H9 (cell line): ENCODE data around the gene JADE2. TPM values are rescaled to one million over a fixed set of nuclear protein-coding genes. Genes with fewer than 3 reads are reported as not detected.
A peak's percentile ranks its signal among the peaks of the same experiment; 100 is the strongest.

Experiments
- DNase-seq: peaks from one replicate; pipeline ENCODE4 v3.0.0-alpha.2; 2017
- H2AFZ ChIP-seq: one replicate; pipeline ENCODE4 v1.6.1; 2013; ENCODE audit warnings: mild to moderate bottlenecking, low read length, control low read depth, moderate library complexity
- H2AK5ac ChIP-seq: 2 replicates; pipeline ENCODE4 v1.6.1; 2013; ENCODE audit warnings: low read length, control low read depth, mixed read lengths; ENCODE audit not compliant: insufficient read length
- H2BK120ac ChIP-seq: one replicate; pipeline ENCODE4 v1.6.1; 2013; ENCODE audit warnings: low read depth, mild to moderate bottlenecking, low read length, control low read depth, inconsistent platforms; ENCODE audit not compliant: poor library complexity, severe bottlenecking
- H2BK12ac ChIP-seq: 2 replicates; pipeline ENCODE4 v1.6.1; 2013; ENCODE audit warnings: low read length, control low read depth, mixed read lengths, low read depth; ENCODE audit not compliant: insufficient read length
- H2BK15ac ChIP-seq: 2 replicates; pipeline ENCODE4 v1.6.1; 2013; ENCODE audit warnings: low read depth, low read length, control low read depth
- H2BK20ac ChIP-seq: one replicate; pipeline ENCODE4 v1.6.1; 2013; ENCODE audit warnings: low read depth, mild to moderate bottlenecking, low read length, control low read depth, inconsistent platforms; ENCODE audit not compliant: poor library complexity, severe bottlenecking
- H2BK5ac ChIP-seq: 2 replicates; pipeline ENCODE4 v1.6.1; 2013; ENCODE audit warnings: low read length, control low read depth, mixed read lengths; ENCODE audit not compliant: insufficient read length
- H3K14ac ChIP-seq: 2 replicates; pipeline ENCODE4 v1.6.1; 2013; ENCODE audit warnings: low read length, control low read depth; ENCODE audit not compliant: insufficient read depth
- H3K18ac ChIP-seq: 2 replicates; pipeline ENCODE4 v1.6.1; 2013; ENCODE audit warnings: low read depth, mild to moderate bottlenecking, mixed read lengths, low read length, control low read depth; ENCODE audit not compliant: insufficient read length
- H3K23ac ChIP-seq: 2 replicates; pipeline ENCODE4 v1.6.1; 2013; ENCODE audit warnings: low read length, control low read depth, mixed read lengths, low read depth; ENCODE audit not compliant: insufficient read length
- H3K23me2 ChIP-seq: 2 replicates; pipeline ENCODE4 v1.6.1; 2013; ENCODE audit warnings: low read depth, mild to moderate bottlenecking, mixed read lengths, low read length, control low read depth; ENCODE audit not compliant: insufficient read length, poor library complexity, severe bottlenecking
- H3K27ac ChIP-seq: 2 replicates; pipeline ENCODE4 v1.5.1; 2013; ENCODE audit warnings: low read length, control low read depth, mixed read lengths, low read depth; ENCODE audit not compliant: insufficient read length
- H3K27me3 ChIP-seq: 2 replicates; pipeline ENCODE4 v1.6.1; 2013; ENCODE audit warnings: low read length, control low read depth, inconsistent platforms; ENCODE audit not compliant: insufficient read depth
- H3K4ac ChIP-seq: 2 replicates; pipeline ENCODE4 v1.6.1; 2013; ENCODE audit warnings: low read depth, mild to moderate bottlenecking, control low read depth, inconsistent platforms, low read length, moderate library complexity
- H3K4me1 ChIP-seq: 2 replicates; pipeline ENCODE4 v1.6.1; 2013; ENCODE audit warnings: low read length, control low read depth, inconsistent platforms; ENCODE audit not compliant: insufficient read depth
- H3K4me2 ChIP-seq: 2 replicates; pipeline ENCODE4 v1.6.1; 2013; ENCODE audit warnings: low read length, control low read depth, mixed read lengths; ENCODE audit not compliant: insufficient read length, insufficient read depth
- H3K56ac ChIP-seq: 2 replicates; pipeline ENCODE4 v1.6.1; 2013; ENCODE audit warnings: low read depth, mild to moderate bottlenecking, mixed read lengths, low read length, control low read depth; ENCODE audit not compliant: insufficient read length
- H3K79me1 ChIP-seq: 2 replicates; pipeline ENCODE4 v1.6.1; 2013; ENCODE audit warnings: low read depth, mild to moderate bottlenecking, moderate library complexity, low read length, control low read depth, inconsistent platforms; ENCODE audit not compliant: insufficient read depth, poor library complexity, severe bottlenecking
- H3K79me2 ChIP-seq: 2 replicates; pipeline ENCODE4 v1.6.1; 2013; ENCODE audit warnings: low read length, control low read depth, inconsistent platforms; ENCODE audit not compliant: insufficient read depth
- H3K9ac ChIP-seq: 2 replicates; pipeline ENCODE4 v1.6.1; 2013; ENCODE audit warnings: low read length, control low read depth, mixed read lengths; ENCODE audit not compliant: insufficient read length; ENCODE audit errors: extremely low read depth
- H3K9me3 ChIP-seq: one replicate; pipeline ENCODE4 v1.6.1; 2013; ENCODE audit warnings: low read depth, low read length, inconsistent platforms; ENCODE audit not compliant: control insufficient read depth
- H3T11ph ChIP-seq: one replicate; pipeline ENCODE4 v1.6.1; 2013; ENCODE audit warnings: mild to moderate bottlenecking, low read length, control low read depth, inconsistent platforms
- H4K20me1 ChIP-seq: one replicate; pipeline ENCODE4 v1.6.1; 2013; ENCODE audit not compliant: control insufficient read depth, insufficient read length, insufficient read depth
- H4K5ac ChIP-seq: 2 replicates; pipeline ENCODE4 v1.6.1; 2013; ENCODE audit warnings: low read depth, mild to moderate bottlenecking, mixed read lengths, low read length, control low read depth; ENCODE audit not compliant: insufficient read length
- H4K8ac ChIP-seq: replicated peaks from 2 replicates; pipeline ENCODE4 v1.6.1; 2013; ENCODE audit warnings: low read length, control low read depth, mixed read lengths, low read depth; ENCODE audit not compliant: insufficient read length
- H4K91ac ChIP-seq: 2 replicates; pipeline ENCODE4 v1.6.1; 2013; ENCODE audit warnings: low read depth, mild to moderate bottlenecking, moderate library complexity, mixed read lengths, low read length, control low read depth; ENCODE audit not compliant: insufficient read length
- H3K27ac Mint-ChIP-seq, 3 experiments: 2 replicates in 2 of 3; 3 replicates in 1 of 3; pipeline ENCODE4 v1.8.0; 2020 to 2021; ENCODE audit warnings: mixed read lengths in 3 of 3, mild to moderate bottlenecking in 1 of 3, moderate library complexity in 1 of 3
- H3K27me3 Mint-ChIP-seq: 2 replicates; pipeline ENCODE4 v1.8.0; 2021; ENCODE audit warnings: low read depth, mild to moderate bottlenecking, moderate library complexity, mixed read lengths
- H3K36me3 Mint-ChIP-seq, 3 experiments: 2 replicates in 2 of 3; 3 replicates in 1 of 3; pipeline ENCODE4 v1.8.0; 2020 to 2021; ENCODE audit warnings: low read depth in 3 of 3, mixed read lengths in 3 of 3; ENCODE audit not compliant: insufficient read depth in 1 of 3
- H3K4me1 Mint-ChIP-seq, 2 experiments: 2 replicates each; pipeline ENCODE4 v1.8.0; 2020; ENCODE audit warnings: mixed read lengths in 2 of 2
- H3K4me3 Mint-ChIP-seq, 2 experiments: 2 replicates in 1 of 2; 3 replicates in 1 of 2; pipeline ENCODE4 v1.8.0; 2020 to 2021; ENCODE audit warnings: mild to moderate bottlenecking in 2 of 2, mixed read lengths in 2 of 2, moderate library complexity in 1 of 2
- H3K9me3 Mint-ChIP-seq, 2 experiments: 2 replicates in 1 of 2; 3 replicates in 1 of 2; pipeline ENCODE4 v1.8.0; 2020; ENCODE audit warnings: mild to moderate bottlenecking in 2 of 2, mixed read lengths in 2 of 2, moderate library complexity in 1 of 2
- WGBS: extraction: QIAGEN DNeasy Blood & Tissue Kit; methylation state at CpG from one replicate; pipeline ENCODE4 v1.1.7; 2013; ENCODE audit warnings: missing lambda C conversion rate, low lambda C conversion rate, mixed read lengths; ENCODE audit not compliant: insufficient read length; ENCODE audit errors: extremely low coverage; 5-methylcytosine and 5-hydroxymethylcytosine counted together
- total RNA-seq: library from RNA; stranded (reverse); gene quantifications from 2 replicates; pipeline ENCODE4 v1.2.1, GENCODE V29; 2021
- TF ChIP-seq, protein P1 (sequence below): fragments of 200-600 bp; sonication (generic); conservative IDR thresholded peaks from 3 replicates; pipeline ENCODE4 v1.8.0; 2021; ENCODE audit warnings: antibody characterized with exemption, mild to moderate bottlenecking

JADE2 gene
- total RNA-seq, 1 experiment from 2014 or later = 99.7 TPM

DNA sequence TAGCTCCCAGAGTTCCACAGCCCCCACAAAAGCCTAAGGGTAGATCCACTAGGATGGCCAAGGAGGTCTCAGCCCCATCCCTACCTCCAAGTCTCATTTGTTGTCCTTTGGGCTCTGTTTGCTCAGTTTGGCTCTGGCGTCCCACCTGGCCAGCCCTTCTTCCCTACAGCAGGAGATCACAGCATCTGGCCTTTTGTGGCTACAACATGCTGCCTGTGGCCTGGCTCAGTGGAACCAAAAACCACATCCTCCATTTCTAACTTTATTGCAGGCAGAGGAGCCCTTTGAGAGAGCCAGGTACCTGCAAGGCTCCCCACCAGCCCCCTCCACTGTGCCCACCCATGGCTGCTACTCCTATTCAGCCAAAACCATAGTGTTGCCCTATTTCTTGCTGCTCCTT, 11.4 kb downstream of the JADE2 start:
- Histone ChIP-seq H3K79me1 (no peaks in the 10 kb centered on the region), H3K14ac (no peak overlapping the region), H2BK120ac (no peak overlapping the region), H3K23me2 (no peaks in the 10 kb centered on the region), H4K91ac (no peak overlapping the region), H3K56ac (no peak overlapping the region), H2AK5ac (no peak overlapping the region), H2BK15ac (no peak overlapping the region), H2BK12ac (no peak overlapping the region), H3T11ph (no peak overlapping the region), H4K20me1 (no peaks in the 10 kb centered on the region), H2BK5ac (no peak overlapping the region), H3K4me1 (peaks cover 7% of the 10 kb centered on the region), H3K79me2 (peaks cover 25% of the 10 kb centered on the region; the same call in 1 of the 2 replicates), H4K8ac (no peak overlapping the region), H3K4me2 (no peak overlapping the region), H3K18ac (no peak overlapping the region), H3K9me3 (no peaks in the 10 kb centered on the region), H3K9ac (no peak overlapping the region), H2BK20ac (no peak overlapping the region), H4K5ac (no peak overlapping the region), H3K27me3 (no peaks in the 10 kb centered on the region), H3K4ac (no peak overlapping the region), H2AFZ (no peak overlapping the region), H3K23ac (no peak overlapping the region), H3K27ac (no peak overlapping the region)
- peaks cover 16 to 55% (median 36%) of the 10 kb centered on the region in 3 experiments for H3K36me3 Mint-ChIP-seq
- H3K9me3 Mint-ChIP-seq = no peaks in the 10 kb centered on the region
- DNase-seq = no peak
- H3K4me1 Mint-ChIP-seq = peaks cover 77 to 82% of the 10 kb centered on the region in 2 experiments
- no CpG with 5 or more reads among the region's 1 CpG for WGBS
- H3K27me3 Mint-ChIP-seq = no peaks in the 10 kb centered on the region
- H3K27ac Mint-ChIP-seq = peak overlapping the region in 2 of 3 experiments; percentile 50 to 68; a peak in 4 of 7 replicates
- TF ChIP-seq, protein P1, sequence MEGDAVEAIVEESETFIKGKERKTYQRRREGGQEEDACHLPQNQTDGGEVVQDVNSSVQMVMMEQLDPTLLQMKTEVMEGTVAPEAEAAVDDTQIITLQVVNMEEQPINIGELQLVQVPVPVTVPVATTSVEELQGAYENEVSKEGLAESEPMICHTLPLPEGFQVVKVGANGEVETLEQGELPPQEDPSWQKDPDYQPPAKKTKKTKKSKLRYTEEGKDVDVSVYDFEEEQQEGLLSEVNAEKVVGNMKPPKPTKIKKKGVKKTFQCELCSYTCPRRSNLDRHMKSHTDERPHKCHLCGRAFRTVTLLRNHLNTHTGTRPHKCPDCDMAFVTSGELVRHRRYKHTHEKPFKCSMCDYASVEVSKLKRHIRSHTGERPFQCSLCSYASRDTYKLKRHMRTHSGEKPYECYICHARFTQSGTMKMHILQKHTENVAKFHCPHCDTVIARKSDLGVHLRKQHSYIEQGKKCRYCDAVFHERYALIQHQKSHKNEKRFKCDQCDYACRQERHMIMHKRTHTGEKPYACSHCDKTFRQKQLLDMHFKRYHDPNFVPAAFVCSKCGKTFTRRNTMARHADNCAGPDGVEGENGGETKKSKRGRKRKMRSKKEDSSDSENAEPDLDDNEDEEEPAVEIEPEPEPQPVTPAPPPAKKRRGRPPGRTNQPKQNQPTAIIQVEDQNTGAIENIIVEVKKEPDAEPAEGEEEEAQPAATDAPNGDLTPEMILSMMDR = no peak
- no peak overlapping the region for H3K4me3 Mint-ChIP-seq
